Epidermal melanocyte (primary cell): Measurements from ENCODE around the gene NAV2.

ENCODE experiments used
- DNase-seq: peaks from one replicate; pipeline ENCODE4 v3.0.0; 2011; ENCODE audit warnings: low spot score; ENCODE audit not compliant: insufficient read length

Gene NAV2

DNA sequence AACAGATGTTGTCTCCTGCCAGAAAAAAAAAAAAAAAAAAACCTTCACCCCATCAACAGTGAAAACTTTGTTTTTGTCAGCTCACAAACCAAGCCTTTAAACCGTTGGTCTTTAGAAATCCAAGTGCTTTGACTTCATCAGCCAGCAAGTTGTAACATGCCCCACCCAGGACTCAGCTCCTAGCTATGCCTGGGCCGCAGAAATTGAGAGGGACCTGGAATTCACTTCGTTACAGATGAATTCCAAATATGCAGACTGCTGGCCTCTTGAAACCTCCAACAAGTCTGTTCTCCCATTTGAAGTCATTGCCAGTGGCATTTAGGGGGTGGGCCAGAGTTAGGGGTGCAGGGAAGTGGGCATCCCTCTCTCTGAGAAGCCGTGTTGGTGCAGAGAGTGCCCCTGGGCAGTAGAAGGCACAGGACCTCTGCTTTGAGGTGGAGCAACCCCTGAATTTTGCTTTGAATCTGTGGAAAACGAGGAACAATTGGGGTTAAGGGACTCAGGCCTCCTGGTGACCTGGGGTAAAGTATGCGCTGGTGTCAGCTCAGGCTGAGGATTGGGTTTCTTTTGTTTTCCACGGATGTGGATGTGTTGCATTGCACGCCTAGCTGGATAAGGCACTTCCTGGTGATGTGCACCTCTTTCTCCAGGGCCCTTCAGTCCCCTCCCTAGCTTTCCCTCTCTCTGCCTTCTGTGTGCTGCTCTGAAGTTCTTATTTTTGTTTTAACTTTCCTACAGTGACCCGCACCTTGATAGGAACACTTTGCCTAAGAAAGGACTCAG is 338.1 kb downstream of the NAV2 start:
- no peak for DNase-seq

DNA sequence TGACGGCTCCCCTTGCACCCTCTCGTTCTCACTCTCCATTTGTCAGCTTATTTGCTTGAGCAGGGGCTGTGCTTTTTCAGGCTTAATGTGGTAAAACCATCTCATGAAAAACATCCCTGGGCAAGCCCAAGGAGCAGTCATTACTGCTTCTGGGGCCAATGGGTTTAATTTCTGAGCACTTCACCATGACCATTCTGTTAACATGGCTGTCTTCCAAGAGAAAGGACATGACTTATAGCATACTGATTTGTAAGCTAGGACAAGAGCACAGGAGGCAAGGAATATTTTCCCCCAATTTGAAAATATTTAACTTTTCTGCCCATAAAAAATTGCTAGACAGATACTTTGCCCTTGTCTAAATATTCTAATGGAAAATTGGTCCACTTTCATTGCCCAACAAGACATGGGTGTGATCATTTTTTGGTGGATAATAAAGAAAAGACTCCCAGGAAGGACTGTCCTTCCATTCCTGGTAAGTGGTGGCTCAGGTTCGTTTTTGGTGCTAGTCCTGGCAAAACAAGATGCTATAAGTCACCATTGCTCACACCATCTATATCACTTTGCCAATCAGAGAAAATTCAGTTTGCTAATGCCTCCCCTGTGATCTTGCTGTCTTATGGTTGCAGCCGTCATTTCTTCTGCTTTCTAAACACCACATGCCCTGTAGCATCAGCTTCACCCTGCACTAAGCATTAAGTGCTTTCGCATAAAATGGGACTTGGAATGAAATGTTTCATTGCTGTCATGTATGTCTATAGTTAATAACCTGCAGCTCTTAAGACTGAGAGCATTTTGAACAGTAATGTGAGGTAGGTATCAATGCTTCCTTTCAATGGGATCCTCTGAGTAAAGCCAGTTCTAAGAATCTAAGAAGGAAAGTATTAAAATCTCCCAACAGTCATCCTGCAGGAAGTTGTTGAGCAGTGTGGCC is 339.1 kb downstream of the NAV2 start:
- no peak for DNase-seq

DNA sequence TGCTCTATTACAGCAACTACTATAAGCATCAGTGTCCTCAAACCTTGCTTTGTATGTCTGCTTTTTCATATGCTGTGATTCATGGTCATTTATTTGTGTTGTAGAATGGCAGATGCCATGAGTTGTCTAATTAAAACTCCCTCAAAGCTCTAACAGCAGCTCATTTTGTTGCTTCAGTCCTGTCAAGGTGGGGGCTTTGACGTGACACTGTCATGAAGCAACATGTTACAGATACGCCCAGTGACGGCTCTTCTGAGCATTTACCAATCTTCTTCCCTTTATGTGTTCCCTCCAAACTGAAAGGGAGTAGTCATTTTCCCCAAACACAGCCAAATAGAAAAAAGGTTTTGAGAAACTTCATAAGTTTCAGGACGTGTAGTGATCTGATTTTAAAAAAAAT is 340.9 kb downstream of the NAV2 start:
- DNase-seq = no peak

DNA sequence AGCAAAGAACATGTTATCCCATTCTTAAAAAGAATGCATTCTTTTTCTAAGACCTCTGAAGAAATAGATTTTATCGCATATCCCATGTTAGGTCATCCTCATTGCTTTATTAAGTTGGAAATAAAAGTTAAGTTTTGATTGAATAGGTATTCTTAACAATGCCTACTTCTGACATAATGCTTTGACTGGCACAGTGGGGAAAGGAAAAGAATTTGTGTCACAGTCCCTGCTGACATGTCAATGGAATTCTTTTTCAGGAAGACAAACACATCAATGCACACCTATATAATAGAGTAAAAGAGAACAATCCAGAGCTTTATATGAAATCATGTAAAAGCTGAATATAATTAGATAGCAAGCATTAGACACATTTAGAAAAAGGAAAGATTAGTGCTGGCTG is 341.9 kb downstream of the NAV2 start:
- DNase-seq = no peak

DNA sequence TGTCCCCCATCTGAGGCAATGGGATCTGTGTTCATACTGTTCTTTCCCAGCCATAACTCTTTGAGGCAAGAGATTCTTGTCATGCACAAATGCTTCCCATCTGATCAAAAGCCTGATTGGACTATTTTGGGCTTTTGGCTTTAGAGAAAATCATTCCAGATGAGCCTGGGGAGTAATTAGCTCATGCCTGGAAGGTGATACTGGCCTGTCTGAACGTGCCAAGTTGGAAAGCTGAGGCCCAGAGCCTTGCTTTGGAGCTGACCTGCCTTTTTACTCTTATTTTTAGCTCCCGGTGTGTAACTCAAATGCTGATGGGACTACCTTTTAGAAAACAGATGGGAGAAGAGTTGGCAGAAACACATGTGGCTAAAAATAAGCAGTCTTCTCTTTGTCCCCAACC is 342.7 kb downstream of the NAV2 start:
- DNase-seq = no peak

DNA sequence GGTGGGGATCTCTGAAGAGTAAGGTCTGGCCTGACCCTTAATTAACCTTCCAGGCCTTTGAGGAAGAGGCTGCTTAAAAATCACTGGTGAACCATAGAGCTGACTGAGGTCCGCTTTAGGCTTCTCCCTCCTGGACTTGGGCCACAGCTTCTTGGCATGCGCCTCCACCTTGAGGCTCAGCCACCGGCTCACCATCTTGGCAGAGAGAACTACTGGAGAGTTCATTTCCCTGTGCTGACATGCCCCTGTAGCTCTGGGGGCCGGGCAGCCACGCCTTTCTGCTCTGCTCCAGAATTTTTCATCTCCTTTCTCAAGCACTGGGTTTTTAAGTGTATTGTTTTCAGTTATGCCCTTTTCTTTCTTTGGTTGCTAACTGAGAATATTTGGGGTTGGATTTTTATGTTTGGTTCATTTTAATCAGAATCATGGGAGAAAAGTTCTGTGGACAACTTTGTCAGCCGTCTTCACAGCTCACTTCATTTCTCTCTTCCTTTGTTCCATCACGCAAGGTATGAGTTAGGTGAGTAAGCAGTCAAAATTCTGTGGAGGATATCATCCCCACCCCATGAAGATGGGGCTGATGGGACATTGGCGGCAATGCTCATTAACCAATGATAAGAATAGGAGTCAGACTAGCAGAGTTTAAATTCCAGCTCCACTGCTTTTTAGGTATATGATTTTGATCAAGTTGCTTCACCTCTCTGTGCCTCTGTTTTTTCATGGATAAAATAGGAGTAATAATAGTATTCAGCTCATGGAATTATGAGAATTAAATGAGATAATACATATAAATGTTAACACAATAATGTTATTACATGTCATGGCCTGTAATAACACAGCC is 343.7 kb downstream of the NAV2 start:
- no peak for DNase-seq

DNA sequence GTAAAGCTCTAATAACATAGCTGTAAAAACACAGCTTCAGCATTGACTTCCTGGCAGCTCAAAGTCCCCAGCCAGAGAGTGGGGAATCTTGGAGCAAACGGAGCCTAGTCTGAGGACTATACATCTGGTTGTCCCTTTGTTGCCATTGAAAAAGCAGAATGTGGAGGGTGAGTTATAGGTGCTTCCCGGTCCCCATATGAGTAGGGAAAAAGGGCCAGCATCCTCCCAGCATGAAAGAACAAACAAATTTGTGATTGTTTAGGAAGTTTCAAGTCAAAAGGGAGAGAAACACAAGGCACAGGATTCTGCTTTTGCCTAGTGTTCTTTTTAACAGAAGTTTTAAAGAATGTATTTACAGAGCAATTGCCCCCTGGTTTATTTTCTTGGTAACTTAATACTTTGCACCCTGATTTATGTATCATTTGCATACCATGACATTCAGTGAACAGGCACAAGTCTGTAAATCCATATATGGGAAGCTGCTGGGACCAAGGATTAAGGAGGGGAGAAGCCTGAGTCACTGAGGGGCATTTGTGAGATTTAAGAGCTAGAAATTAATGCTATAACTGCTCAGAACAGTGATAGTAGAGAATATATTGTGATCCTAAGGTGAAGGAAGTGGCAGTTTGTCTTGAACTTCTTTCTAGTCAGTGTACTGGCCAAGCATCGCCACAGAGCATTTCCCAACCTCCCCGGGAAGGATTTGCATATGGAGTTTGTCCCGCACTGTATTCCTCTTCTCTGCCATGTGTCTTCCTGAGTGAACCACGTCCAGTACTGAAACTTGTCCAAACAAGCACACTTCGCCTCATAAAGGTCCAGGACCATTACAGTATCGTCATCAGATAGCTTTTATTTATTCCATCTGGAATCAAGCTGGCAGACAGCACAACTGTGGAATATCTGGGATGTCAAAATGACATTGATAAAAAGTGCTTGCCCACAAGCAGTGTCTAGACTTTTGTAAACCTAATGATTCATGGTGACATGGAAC is 344.6 kb downstream of the NAV2 start:
- DNase-seq = no peak

DNA sequence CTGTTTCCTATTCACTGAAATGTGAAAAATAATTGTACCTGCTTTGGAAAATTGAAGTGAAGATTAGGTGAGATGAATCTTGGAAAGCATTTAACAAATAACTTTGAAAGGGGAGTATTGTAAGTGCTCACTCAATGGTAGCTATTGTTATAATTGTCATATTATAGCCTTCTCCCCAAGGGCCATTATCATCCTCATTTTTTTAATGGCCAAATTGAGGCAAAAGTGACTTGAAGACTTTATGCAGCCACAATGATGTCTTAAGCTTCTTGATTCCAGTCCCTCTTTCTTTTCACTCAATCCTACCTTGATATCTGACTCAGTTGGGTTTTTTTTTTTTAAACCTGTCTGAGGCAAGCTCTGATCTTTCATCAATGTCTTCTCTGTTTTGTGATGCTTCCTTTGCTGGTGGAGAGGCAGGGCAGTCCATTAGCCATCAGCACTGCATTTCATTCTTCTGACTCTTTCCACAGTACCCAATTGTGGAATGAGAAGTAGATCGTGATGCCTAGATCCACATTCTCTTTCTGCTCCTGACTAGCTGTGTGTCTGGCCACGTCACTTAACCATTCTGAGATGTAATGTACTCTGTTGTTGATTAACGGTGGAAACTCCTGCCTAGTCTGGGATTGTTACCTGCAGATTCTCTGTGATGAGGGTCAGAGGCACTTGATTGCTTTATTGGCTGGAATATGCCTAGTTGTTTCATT is 346.3 kb downstream of the NAV2 start:
- no peak for DNase-seq

DNA sequence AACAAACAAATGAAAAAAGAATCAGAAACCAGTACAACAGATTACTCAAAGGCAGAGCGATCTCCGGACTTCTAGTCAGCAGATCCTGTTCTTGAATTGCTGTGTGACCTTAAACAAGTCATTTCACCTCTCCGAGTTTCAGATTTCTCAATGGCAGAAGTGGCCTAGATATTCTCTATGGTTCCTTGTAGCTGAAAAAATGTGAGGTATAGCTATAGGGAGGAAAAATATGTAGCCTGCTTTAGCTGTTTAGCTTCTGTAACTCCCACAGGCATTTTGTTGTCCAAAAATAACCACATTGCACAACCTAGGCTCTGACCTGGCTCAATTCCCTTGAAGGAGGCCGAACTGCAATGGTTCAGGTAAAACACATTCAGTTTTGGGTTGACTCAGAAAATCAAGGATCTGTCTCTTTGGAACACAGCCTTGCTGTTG is 347.0 kb downstream of the NAV2 start:
- no peak for DNase-seq

DNA sequence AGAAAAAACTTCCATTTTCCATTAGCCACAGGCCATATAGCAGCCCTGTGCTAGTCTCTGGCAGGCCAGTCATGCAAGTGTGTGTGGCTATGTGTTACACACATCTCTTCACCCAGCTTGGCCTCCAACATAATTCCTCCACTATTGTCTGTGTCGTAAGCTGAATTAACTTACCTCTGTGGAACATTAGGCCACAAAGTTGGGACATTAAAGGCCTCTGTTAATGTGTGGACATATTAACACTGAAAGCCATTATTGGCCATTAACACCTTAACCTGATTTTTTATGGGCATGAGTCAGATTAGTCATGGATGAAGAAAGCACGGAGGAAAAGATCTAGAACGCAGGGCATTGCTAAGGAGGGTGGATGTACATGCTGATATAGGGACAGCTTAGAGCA is 347.5 kb downstream of the NAV2 start:
- no peak for DNase-seq

DNA sequence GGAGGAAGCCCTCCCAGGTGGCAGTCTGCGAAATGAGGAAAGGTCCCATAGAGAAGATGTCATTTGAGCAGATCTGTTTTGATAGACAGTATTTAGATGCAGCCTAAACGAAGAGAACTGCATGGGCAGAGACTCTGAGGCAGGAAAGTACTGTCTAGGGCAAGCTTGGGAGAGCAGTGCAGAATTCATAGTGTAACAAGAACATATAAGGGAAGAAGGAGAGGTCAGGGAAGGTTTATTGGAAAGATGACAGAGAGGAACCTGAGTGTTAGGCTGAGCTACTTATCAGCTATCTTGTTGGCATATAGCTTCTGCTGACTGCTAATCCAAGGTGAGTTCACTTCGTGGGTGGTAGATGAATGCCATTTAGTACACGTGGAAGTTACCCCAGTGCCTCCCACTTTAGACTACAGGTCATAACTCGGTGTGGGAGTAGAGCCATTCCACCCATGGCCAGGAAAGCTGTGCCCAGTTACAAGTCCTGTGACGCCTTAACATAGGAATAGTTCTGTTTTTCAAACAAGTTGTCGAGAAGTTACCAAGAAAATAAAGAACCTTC is 348.1 kb downstream of the NAV2 start:
- DNase-seq = no peak

DNA sequence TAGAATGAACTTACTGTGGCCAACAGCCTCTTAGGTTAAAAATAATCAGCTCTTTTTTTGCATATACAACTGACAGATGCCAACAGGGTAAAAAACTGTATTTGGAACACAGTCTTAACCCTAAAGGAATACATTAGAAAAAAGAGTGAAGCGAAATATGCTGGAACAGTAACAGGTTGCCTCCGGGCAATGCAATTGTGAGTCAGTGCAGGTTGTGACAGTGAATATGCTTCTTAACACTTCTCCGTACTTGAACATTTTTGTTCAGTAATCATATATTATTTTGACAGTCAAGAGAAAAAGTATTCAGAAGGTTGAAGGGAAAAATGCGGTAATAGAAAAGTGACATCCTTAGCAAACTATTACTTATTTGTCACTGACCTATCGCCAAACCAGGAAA is 349.1 kb downstream of the NAV2 start:
- no peak for DNase-seq

DNA sequence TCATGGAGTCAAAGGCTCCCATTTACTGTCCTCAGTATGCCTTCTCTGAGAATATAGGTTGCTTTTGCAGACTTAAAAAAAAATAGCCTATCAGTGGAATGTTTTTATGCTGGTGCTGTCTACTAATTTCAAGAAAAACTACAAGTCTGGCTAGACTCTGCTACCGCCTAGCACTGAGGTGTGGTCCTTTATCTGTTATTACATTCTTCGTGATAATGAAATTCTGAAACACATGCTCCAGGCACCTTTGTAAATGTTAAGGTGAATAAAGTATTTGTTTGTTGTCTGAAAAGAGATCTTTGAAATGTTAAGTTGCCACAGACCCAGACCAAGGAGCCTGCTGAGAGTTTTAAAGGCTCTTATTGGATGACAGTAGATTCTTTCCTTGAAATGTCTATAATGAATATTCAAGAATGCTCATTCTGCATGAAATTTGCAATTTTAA is 352.3 kb downstream of the NAV2 start:
- DNase-seq = no peak

DNA sequence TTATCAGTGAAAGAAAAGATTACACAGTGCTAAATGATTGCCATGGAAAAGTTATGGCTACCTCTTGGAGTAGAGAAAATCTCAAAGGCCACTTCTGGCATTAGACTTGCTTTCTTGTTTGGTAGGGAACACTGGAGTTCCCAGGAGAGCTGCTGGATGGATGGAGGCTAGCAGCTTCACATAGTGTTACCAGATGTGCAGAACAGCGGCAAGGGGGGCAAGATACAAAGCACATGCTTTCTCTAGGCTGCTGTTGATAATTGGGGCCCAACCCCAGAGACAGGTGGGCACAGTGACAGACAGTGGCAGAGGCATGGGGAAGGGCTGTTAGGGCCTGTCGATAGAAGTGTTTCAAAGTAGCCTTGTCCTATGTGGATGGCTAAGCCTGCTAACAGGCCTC is 352.8 kb downstream of the NAV2 start:
- no peak for DNase-seq

DNA sequence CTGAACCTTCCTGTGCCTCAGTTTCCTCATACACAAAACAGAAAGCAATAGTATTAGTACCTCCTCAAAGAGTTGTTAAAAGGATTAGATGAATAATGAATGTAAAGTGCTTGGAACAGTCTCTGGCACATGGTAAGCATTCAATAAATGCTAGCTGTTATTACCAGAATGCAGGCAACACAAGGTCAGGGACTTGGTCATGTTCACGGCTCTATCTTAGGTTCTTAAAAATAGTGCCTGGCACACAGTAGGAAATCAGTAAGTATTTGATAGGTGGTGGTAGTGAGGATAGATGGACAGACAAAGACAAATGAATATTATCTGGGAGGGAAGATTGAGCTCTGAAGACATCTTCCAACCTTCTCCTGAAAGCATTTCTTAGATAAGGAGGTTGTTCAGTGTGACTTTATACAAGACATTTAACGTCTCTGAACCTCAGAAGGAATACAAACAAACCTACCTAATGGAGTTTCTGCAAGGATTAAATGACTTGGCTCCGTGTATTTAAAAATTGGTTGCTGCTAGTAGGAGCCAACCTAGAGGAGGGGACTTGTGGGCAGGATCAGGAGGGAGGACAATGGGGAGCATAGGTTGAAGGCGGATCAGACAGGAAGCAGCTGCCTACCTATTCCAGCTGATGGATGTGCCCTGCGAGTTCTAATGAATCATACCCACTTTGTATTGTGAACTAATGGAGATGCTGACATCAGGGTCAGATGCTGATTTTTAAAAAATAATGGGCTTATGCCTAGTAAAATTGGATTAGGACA is 353.6 kb downstream of the NAV2 start:
- no peak for DNase-seq

DNA sequence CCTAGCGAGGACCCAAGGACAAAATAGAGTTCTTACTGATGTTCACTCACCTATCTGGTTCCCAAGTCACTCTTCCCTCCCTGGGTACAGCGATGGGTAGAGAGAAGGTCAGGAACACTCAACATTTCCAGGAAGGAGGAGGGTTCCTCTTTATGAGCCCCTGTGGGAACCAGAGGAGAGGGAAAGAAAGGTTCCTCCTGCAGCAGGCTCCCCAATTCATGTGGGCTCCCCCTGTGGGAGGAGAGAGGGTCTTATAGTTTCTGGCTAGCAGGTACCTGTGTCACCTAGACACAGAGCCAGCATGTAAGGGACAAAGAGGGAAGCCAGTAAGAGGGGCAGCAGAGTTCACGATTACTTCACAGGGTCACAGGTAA is 354.1 kb downstream of the NAV2 start:
- no peak for DNase-seq

DNA sequence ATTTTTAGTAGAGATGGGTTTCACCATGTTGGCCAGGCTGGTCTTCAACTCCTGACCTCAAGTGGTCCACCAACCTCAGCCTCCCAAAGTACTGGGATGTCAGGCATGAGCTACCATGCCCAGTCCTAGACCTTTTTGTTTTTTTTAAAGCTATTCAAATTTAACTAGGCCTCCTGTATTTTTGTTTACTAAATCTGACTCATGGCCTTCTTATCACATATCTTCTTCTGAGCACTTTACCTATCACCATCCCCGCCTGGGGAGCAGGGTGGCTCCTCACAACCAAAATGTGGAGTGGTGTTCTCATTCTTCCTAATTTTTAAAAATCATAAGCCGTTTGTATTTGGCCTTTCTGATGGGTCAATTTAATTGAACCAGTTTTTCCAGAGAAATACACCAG is 355.0 kb downstream of the NAV2 start:
- no peak for DNase-seq

DNA sequence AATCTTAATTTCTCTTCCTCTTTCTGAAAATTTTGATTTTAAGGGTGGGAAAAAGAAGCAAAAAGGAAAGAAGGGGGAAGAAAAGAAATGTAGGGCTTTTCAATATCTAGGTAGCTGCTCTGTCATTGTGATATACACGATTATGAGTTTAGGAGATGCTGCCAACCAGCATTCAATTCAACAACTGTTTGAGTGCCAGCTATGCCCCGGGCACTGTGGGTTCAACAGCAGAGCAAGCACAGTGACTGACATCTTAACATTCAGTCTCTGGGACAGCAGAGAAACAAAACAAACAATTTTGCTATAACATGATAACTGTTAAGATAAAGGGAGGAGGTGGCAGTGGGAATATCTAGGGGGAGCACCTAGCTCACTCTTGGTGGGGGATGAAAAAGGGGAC is 356.1 kb downstream of the NAV2 start:
- no peak for DNase-seq

DNA sequence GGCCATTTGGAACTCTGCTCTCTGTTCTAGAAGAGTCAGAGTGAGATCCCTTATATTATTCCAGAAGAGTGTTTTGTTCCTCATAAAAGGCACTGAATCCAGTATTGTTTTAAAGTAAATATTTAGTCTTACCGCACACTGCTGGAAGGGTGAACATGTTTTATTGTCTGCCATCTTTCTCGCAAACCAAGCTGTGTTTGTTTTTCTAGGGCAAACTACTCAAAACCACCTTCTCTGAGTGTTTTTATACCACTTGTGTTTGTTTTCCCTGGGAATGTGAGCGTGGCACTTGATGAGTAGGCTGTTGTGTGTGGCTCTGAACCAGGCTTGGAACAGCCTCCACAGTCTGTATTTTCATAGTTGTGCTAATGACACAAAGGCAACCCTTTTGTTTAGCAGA is 357.8 kb downstream of the NAV2 start:
- no peak for DNase-seq
